Aorta (tissue), 5 donors: Measurements from ENCODE around the gene EFTUD2. TPM values are rescaled to one million over a fixed set of nuclear protein-coding genes. Genes with fewer than 3 reads are reported as not detected.

Experiments
- ATAC-seq: fragments of 200-7000 bp; cut with Tn5 transposase; one replicate; pipeline ENCODE4 v1.9.1; 2022; ENCODE audit warnings: moderate library complexity; ENCODE audit not compliant: low FRiP score
- DNase-seq, 2 donors: peaks; one replicate each; pipeline ENCODE4 v3.0.0-alpha.2; 2020
- H3K27ac ChIP-seq, 2 donors: one replicate each; pipeline ENCODE4 v1.5.1; 2013; ENCODE audit warnings: low read length in 2 of 2, mild to moderate bottlenecking in 2 of 2, moderate library complexity in 2 of 2, control low read depth in 1 of 2, inconsistent platforms in 1 of 2, low read depth in 1 of 2
- H3K27me3 ChIP-seq, 2 donors: one replicate each; pipeline ENCODE4 v1.6.1; 2013; ENCODE audit warnings: control low read depth in 1 of 2, low read length in 1 of 2, mild to moderate bottlenecking in 1 of 2, moderate library complexity in 1 of 2; ENCODE audit not compliant: insufficient read depth in 2 of 2, control insufficient read depth in 1 of 2
- H3K36me3 ChIP-seq, 2 donors: one replicate each; pipeline ENCODE4 v1.6.1; 2013; ENCODE audit warnings: control low read depth in 1 of 2, low read length in 1 of 2, mild to moderate bottlenecking in 1 of 2; ENCODE audit not compliant: insufficient read depth in 2 of 2, control insufficient read depth in 1 of 2
- H3K4me1 ChIP-seq, 2 donors: one replicate each; pipeline ENCODE4 v1.6.1; 2013; ENCODE audit warnings: low read length in 2 of 2, control low read depth in 1 of 2, mild to moderate bottlenecking in 1 of 2, moderate library complexity in 1 of 2; ENCODE audit not compliant: insufficient read depth in 2 of 2, control insufficient read depth in 1 of 2
- H3K4me3 ChIP-seq, 2 donors: one replicate each; pipeline ENCODE4 v1.5.1; 2013; ENCODE audit warnings: low read length in 2 of 2, control low read depth in 1 of 2, mild to moderate bottlenecking in 1 of 2
- H3K9me3 ChIP-seq: one replicate; pipeline ENCODE4 v1.6.1; 2013; ENCODE audit warnings: mild to moderate bottlenecking, low read length; ENCODE audit not compliant: control insufficient read depth
- WGBS, 2 donors: extraction: QIAGEN DNeasy Blood & Tissue Kit; methylation state at CpG; one replicate each; pipeline ENCODE4 v1.1.7; 2013; 5-methylcytosine and 5-hydroxymethylcytosine counted together
- intact Hi-C, 2 donors: fragments of 100-400 bp; cut with DNase I; formaldehyde crosslinking; loops; one replicate each; pipeline versions ENCODE4 v1.14.2 to v1.15.0; 2022
- polyA plus RNA-seq, 2 donors: library from polyadenylated mRNA; stranded (reverse); fragments of 200-250 nt; gene quantifications; one replicate each; pipeline ENCODE4 v1.2.3, GENCODE V29; 2013
- total RNA-seq, 2 donors: library from RNA; stranded (reverse); fragmentation: NEBNext Ultra II Directional; extraction: Animal tissue kit (Norgen Biotek cat#: 25700); gene quantifications; one replicate each; pipeline ENCODE4 v1.2.1, GENCODE V29; 2021
- donor health status: healthy with polysubstance abuse.
- donor health status: Bipolar disorder and iron deficiency.
- donor health status: DM: no; HTN: no; CAD: no.
- donor health status: DM: no; HTN: no; CAD: no.
- donor health status: DM: yes; HTN: yes; CAD: no.

The EFTUD2 gene
- total and polyA plus RNA-seq, 4 donors, result 17.8 to 78.6 (median 51.0) TPM

GRCh38 chr17:44935116-44935515 lies 35.9 kb upstream of the EFTUD2 start:
- 92 to 94% methylated on average over 9 of the region's 9 CpGs for WGBS, 2 donors
- no peaks in the 10 kb centered on the region for H3K9me3 ChIP-seq
- no peaks in the 10 kb centered on the region for H3K27me3 ChIP-seq
- no peak overlapping the region for H3K27ac ChIP-seq
- no peak for ATAC-seq
- intact Hi-C loops, result no loop called here
- no peak overlapping the region for H3K4me3 ChIP-seq
- H3K36me3 ChIP-seq, result no peaks in the 10 kb centered on the region
- peak in 1 of 2 donors; percentile 62 for DNase-seq
- H3K4me1 ChIP-seq, result no peaks in the 10 kb centered on the region

GRCh38 chr17:44934745-44935105 lies 35.5 kb upstream of the EFTUD2 start:
- H3K9me3 ChIP-seq, result no peaks in the 10 kb centered on the region
- WGBS, 2 donors, result 98% methylated on average over 10 of the region's 10 CpGs
- H3K4me1 ChIP-seq, result no peaks in the 10 kb centered on the region
- ATAC-seq (no peak), DNase-seq (peak; percentile 39 to 56)
- no peak overlapping the region for H3K4me3 ChIP-seq
- H3K27ac ChIP-seq, result no peak overlapping the region
- no peaks in the 10 kb centered on the region for H3K36me3 ChIP-seq
- intact Hi-C loops, result no loop called here
- H3K27me3 ChIP-seq, result no peaks in the 10 kb centered on the region

GRCh38 chr17:44933824-44934744 lies 34.8 kb upstream of the EFTUD2 start:
- H3K9me3 ChIP-seq, result no peaks in the 10 kb centered on the region
- intact Hi-C loops, result no loop called here
- DNase-seq, result peak; percentile 27 to 69
- 96 to 97% methylated on average over 32 to 34 of the region's 34 CpGs for WGBS, 2 donors
- no peaks in the 10 kb centered on the region for H3K4me1 ChIP-seq
- H3K27me3 ChIP-seq, result no peaks in the 10 kb centered on the region
- no peak overlapping the region for H3K27ac ChIP-seq
- H3K4me3 ChIP-seq, result no peak overlapping the region
- no peaks in the 10 kb centered on the region for H3K36me3 ChIP-seq
- ATAC-seq, result no peak

GRCh38 chr17:44932787-44933097 lies 33.5 kb upstream of the EFTUD2 start:
- 93 to 99% methylated on average over 6 of the region's 6 CpGs for WGBS, 2 donors

GRCh38 chr17:44932096-44932786 lies 33.0 kb upstream of the EFTUD2 start:
- intact Hi-C loops, result no loop called here
- DNase-seq (peak; percentile 33 to 35), ATAC-seq (no peak)
- 92 to 96% methylated on average over 8 of the region's 8 CpGs for WGBS, 2 donors
- Histone ChIP-seq H3K36me3 (no peaks in the 10 kb centered on the region), H3K9me3 (no peaks in the 10 kb centered on the region), H3K4me1 (no peaks in the 10 kb centered on the region), H3K4me3 (no peak overlapping the region), H3K27me3 (no peaks in the 10 kb centered on the region), H3K27ac (no peak overlapping the region)

More at GRCh38 chr17:44932787-44933097, 33.5 kb upstream of the EFTUD2 start:
- H3K9me3 ChIP-seq, result no peaks in the 10 kb centered on the region
- DNase-seq, result peak in 1 of 2 donors; percentile 42
- H3K36me3 ChIP-seq, result no peaks in the 10 kb centered on the region
- no peak for ATAC-seq
- H3K4me3 ChIP-seq, result no peak overlapping the region
- H3K4me1 ChIP-seq, result no peaks in the 10 kb centered on the region
- H3K27ac ChIP-seq, result no peak overlapping the region
- intact Hi-C loops, result no loop called here
- no peaks in the 10 kb centered on the region for H3K27me3 ChIP-seq

GRCh38 chr17:44931376-44931775 lies 32.1 kb upstream of the EFTUD2 start:
- H3K9me3 ChIP-seq, result no peaks in the 10 kb centered on the region
- DNase-seq (peak; percentile 16 to 45), ATAC-seq (no peak)
- H3K27me3 ChIP-seq, result no peaks in the 10 kb centered on the region
- 90 to 91% methylated on average over 5 of the region's 5 CpGs for WGBS, 2 donors
- no peaks in the 10 kb centered on the region for H3K36me3 ChIP-seq
- H3K4me1 ChIP-seq, result no peaks in the 10 kb centered on the region
- no peak overlapping the region for H3K4me3 ChIP-seq
- H3K27ac ChIP-seq, result no peak overlapping the region
- intact Hi-C loops, result no loop called here

GRCh38 chr17:44930667-44931066 lies 31.4 kb upstream of the EFTUD2 start:
- H3K4me1 ChIP-seq, result no peaks in the 10 kb centered on the region
- WGBS, 2 donors, result 92 to 93% methylated on average over 6 of the region's 6 CpGs
- H3K9me3 ChIP-seq, result no peaks in the 10 kb centered on the region
- no peaks in the 10 kb centered on the region for H3K27me3 ChIP-seq
- H3K4me3 ChIP-seq, result no peak overlapping the region
- no peak overlapping the region for H3K27ac ChIP-seq
- no peaks in the 10 kb centered on the region for H3K36me3 ChIP-seq
- ATAC-seq (no peak), DNase-seq (peak; percentile 17 to 39)
- intact Hi-C loops, result no loop called here

- Histone ChIP-seq H3K27me3 (no peaks in the 10 kb centered on the region), H3K4me3 (no peak overlapping the region), H3K36me3 (no peaks in the 10 kb centered on the region), H3K27ac (no peak overlapping the region), H3K4me1 (no peaks in the 10 kb centered on the region), H3K9me3 (no peaks in the 10 kb centered on the region)
- DNase-seq, result peak; percentile 38 to 48
- WGBS, 2 donors, result 93% methylated on average over 7 of the region's 7 CpGs
- intact Hi-C loops, result no loop called here
- ATAC-seq, result no peak
Observed at GRCh38 chr17:44928950-44929720, 29.9 kb upstream of the EFTUD2 start.
